ENCODE data around the gene CAPN15.

Gene CAPN15

DNA sequence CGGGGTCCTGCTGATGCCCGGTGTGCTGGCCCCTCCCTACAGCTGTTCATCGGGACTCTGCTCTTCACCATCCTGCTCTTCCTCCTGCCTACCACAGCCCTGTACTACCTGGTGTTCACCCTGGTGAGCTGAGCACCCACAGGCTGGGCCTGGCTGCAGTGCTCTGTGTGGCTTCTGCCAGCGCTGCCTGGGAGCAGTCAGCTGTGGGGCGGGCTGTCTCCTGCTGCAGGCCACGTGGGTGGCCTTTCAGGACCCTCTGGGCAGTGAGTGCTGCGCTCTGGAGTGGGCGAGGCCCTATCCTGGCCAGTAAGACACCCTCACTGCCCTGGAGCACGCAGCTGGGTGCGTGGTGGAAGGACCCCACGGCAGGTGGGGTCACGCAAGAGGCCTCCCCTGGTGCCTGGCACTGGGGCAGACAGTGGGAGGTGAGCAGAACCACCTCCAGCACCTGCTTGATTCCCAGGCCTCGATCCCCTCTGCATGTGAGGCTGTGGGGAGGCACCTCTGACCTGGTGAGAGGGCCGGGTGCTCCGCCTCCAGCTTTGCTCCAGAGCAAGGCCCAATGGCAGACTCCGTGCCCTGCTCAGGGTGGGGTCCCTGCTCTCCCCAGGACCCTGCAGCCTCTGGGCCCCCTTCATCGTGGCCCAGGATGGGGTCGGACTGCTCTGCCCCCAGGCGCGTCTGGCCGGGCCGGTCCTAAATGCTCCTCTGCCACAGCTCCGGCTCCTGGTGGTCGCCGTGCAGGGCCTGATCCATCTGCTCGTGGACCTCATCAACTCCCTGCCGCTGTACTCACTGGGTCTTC is 52.8 kb downstream of the CAPN15 start:
- no peak for DNase-seq

GRCh38 chr16:580946-581498 is 53.5 kb downstream of the CAPN15 start:
- no peak for DNase-seq

DNA sequence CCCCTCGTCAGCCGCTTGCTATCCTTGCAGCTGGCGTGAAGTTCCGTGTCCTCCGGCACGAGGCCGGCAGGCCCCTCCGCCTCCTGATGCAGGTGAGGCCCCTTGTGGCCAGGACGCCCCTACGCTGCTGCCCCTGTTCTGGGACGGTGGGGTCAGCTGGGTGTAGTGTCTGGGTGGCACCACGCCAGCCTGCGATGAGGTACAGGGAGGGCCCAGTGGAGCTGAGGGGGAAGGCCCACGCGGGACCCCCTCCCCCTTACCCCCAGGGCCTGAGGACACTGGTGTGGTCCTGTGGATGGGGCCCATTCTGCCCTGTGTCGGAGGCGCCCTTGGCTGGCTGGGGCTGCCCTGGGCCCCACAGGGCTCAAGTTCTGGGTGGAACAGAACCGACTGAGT is 54.7 kb downstream of the CAPN15 start:
- DNase-seq, result no peak

DNA sequence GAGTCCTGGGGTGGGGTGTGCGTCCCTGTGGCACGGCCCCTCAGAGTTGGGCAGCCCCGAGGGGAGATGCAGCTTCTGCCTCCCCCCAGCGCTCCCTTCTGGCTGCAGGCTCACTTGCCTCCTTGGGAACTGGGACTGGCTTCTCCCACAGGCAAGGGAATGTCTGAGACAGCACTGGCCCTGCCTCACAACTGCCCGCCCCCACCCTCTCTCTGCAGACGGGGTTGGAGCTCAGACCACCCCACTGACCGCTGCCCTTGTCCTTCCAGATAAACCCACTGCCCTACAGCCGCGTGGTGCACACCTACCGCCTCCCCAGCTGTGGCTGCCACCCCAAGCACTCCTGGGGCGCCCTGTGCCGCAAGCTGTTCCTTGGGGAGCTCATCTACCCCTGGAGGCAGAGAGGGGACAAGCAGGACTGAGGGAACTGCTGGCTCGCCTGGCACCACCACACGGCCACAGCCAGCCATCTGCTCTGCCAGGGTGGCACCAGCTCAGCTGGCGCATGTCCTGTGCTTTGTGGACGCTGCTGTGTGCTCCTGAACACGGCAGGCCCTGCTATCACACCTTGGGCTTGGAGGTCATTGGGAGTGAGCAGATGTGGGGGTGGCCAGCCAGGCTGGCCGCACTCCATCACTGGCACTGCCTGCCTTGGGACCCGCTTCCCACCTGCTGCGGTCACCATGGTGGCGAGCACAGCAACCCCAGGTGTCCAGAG is 55.3 kb downstream of the CAPN15 start:
- DNase-seq, result no peak

DNA sequence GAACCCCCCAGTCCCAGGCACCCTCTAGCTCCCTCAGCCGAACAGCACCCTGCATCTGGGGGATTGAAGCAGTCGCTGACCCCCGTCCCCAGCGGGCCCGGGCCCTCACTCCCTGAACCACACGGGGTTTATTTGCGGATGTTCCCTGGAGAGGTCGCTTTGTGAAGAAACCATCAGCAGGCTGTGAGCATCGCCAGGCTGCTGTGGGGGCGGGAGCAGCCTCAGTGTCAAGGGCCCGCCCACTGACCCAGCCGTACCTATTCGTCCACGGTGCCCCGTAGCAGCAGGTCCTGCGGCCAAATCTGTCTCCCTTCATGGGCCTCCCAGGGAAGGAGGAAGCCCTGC is 55.9 kb downstream of the CAPN15 start:
- DNase-seq, result no peak

GRCh38 chr16:583815-584591 is 56.5 kb downstream of the CAPN15 start:
- no peak for DNase-seq

GRCh38 chr16:585351-585750 is 57.8 kb downstream of the CAPN15 start:
- no peak for DNase-seq

DNA sequence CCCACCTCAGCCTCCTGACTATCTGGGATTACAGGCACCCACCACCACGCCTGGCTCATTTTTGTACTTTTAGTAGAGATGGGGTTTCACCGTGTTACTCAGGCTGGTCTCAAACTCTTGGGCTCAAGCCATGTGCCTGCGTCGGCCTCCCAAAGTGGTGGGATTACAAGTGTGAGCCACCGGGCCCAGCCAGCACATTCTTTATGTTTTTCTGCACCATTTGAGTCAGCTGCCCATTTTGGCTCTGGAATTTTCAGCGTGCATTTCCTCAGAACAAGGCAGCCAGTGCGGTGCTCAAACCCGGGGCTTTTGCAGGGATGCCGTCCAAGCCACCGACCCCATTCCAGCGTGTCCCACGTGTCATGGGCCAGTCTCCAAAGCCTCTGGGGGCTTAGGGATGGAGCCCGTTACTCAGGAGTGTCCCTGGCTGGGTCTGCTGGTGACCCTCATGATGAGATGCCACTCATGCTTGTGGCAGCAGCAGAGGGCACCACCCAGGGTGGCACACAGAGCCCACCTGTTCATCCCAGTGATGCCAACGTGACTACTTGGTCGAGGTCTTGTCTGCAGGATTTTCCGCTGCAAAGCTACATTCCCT is 58.6 kb downstream of the CAPN15 start:
- DNase-seq, result no peak

- DNase-seq, result no peak
Measured at GRCh38 chr16:586645-587590, 59.4 kb downstream of the CAPN15 start.

- peak; percentile 44 for DNase-seq
Measured at GRCh38 chr16:588639-588888, 61.1 kb downstream of the CAPN15 start.

- peak; percentile 97 for DNase-seq
Measured at GRCh38 chr16:588889-589657, 61.6 kb downstream of the CAPN15 start.

DNA sequence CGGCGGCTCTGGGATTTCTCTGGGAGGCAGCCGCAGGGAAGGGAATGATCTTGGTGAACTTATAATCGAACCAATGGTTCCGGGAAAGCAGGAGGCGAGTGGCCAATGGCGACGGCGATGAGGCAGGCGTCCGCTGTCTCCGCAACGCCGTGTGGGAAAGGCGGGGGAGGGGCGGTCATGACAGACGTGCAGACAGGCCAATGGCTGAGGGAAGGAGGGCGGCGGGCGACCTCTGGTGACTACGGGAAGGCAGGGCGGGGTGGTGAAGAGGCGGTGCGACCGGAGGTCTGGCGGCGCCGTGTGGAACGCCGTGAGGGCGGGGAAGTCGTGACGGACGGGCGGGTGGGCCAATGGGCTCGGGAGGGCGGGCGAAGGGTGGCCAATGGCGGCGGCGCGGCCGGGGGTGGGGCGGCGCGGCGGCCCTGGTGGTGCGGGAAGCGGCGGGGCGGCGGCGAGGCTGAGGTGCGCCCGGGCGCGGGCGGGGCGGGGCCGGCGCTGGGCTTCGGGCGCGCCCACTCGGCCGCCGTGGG is 62.2 kb downstream of the CAPN15 start, which contains the start of gene RAB40C:
TSS of gene RAB40C (plus strand) at position 409 of the 530 bp plus-strand sequence. CDS start 226 bp downstream, outside the sequence.
- DNase-seq, result peak; percentile 97

DNA sequence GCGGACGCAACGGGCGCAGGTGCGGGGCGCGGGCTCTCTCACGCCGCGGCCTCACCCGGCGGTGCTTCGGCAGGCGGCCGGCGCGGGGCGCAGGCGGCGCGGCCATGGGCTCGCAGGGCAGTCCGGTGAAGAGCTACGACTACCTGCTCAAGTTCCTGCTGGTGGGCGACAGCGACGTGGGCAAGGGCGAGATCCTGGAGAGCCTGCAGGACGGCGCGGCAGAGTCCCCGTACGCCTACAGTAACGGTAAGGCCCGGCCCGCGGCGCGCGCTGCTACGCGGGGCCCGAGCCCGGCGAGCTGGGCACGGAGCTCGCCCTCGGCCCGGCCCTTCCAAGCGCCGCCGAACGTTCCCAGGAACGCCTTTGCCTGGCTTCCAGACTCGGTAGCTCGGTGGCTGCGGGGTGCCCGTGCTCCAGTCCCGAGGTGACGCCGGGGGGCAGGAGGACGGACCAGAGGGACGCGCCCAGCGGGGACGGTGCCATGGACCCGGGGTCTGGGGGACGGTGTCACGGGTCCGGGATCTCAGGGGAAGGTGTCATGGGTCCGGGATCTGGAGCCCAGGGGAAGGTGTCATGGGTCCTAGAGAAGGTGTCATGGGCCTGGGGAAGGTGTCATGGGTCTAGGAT is 62.8 kb downstream of the CAPN15 start:
- DNase-seq, result no peak

GRCh38 chr16:590815-591200 is 63.3 kb downstream of the CAPN15 start:
- DNase-seq, result no peak

DNA sequence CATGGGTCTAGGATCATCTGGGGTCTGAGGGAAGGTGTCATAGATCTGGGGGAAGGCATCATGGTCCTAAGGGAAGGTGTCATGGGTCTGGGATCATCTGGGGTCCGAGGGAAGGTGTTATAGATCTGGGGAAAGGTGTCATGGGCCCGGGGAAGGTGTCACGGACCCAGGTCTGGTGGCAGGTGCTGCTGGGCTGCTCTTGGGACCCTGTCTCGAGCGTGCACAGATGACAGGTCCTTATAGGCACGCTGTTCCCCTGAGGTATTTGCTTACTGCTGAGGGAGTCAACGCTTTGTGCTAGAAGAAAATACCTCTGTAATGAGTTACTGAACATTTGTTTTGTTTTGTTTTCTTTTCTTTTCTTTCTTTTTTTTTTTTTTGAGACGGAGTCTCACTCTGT is 63.7 kb downstream of the CAPN15 start:
- DNase-seq, result no peak

GRCh38 chr16:591892-592517 is 64.5 kb downstream of the CAPN15 start:
- DNase-seq, result no peak

GRCh38 chr16:592518-593306 is 65.2 kb downstream of the CAPN15 start:
- no peak for DNase-seq

DNA sequence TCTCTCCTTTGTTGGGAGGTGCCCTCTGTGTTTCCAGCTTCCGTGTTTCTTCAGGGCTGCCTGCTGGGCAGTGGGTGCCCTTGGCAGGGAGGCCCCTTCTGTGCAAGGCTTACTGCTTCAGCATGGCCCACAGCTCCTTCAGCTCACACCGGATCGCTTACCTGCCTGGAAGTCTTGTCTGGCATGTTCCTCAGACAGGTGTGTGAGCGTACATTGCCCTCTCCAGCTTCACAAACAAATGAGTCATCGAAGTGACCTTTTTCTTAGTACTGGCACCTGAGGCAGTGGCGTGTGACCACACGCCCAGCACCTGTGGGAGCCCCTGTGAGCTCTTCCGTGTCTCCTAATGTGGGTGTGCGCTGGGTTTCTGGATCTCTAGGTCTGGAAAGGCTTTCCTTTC is 65.9 kb downstream of the CAPN15 start:
- no peak for DNase-seq

DNA sequence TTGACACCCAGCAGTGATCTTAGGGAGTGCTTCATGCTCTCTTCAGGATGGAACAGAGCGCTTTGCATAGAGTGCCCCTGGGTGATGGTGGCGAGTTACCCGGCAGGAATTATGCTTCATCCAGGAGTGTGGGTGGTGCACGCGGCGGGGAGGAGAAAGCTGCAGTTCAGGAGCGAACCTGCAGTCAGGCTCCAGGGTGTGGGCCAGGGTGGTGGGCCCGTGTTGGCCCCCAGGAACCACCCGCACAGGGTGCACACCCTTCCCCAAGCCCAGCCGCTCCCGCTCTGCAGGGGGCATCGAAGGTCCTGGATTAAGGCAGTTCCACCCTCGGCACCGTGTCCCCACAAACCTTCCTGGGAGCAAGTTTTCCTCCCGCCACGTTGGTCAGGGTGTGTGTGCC is 66.3 kb downstream of the CAPN15 start:
- DNase-seq, result no peak

Data from effector CD8-positive, alpha-beta T cell (primary cell).